Stimulated activated CD4-positive, alpha-beta T cell treated with anti-CD3 and anti-CD28 coated beads, Interleukin-15, amount 100 ng/mL, for 48 hours (primary cell): ENCODE measurements around the gene BHLHE41.

ENCODE experiments used
- DNase-seq, 2 donors: peaks; one replicate each; pipeline ENCODE4 v3.0.0-alpha.2; 2020; ENCODE audit warnings: low read depth in 2 of 2

The BHLHE41 gene

DNA sequence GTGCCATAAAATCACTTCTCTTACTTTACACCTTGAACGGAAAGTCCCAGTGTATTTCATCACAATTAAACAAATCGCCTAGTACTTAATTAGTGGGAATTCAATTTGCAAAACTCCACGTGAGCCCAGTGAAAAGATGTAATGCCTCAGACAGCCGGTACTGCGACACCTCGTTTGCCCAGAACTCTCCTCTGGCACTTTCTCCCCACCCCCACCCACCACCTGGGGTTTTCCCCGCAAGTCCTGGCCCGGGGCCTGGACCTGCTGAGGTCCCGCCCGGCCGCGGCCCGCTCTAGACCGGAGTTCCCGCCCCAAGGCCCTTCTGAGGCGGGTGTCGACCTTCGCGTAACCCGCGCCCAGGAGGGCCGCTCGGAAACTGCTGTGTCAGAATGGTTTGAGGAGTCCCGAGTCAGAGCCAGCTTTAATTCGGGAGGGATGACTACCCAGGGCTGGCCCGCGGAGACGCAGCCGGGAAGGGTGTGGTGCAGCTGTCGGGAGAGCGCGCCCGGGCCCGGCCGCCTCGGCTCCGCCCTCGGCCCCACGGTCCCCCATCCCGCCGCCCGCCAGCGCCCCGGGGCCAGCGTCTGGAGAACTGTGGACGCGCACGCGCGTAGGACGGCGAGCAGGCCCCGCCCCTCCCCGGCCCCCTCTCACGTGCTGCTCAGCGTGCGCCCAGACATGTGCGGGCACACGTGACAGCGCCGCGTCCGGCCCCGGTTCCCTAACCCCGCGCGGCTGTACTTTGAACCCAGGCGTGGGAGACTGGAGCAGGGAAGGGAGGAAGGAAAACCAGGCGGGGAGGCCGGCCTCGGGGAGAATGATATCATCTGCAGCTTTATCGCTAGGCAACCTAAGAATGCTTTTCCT, 10.8 kb downstream of the BHLHE41 start:
- DNase-seq = peak; percentile 59 to 72

- no peak for DNase-seq
These were observed 11.6 kb downstream of the BHLHE41 start for GRCh38 chr12:26113181-26113654.

DNA sequence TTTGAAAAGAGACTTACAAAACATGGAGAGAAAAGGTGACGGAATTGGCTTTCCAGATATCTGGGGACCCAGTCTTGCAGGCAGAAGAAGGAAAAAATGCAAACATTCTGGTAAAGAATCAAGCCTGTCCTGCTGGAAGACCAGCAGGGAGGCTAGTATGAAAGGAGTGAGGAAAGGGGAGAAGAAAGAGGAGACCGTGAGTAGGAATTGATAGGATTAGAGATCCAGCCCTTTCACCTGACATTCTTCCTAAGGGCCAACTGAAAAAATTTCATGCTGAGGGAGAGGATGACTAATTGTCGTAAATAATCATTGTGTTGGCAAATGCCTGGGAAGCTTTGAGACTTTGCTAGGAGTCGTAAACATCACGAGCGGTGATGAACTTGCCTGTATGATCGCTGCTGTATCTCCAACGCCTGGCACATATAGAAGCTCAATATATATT, 12.1 kb downstream of the BHLHE41 start:
- no peak for DNase-seq

DNA sequence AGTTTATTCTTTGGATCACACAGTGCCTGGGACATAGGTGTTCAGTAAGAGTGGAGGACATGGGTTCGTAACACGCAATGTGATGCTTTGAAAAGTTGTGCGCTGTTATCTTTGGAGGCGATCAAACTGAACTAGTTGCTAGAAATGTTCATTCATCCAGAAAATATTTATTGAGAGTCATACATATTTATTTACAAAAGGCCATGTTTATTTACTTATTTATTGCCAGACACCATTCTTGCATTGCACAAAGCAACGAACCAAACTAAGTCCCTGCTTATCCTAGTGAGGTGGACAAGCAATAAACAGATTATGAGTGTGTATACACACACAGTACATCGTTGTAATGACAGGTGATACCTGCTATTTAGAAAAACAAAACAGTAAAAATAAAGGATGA, 12.6 kb downstream of the BHLHE41 start:
- no peak for DNase-seq

GRCh38 chr12:26109343-26109881, 15.4 kb downstream of the BHLHE41 start:
- DNase-seq = no peak

- DNase-seq = no peak
These were observed 15.9 kb downstream of the BHLHE41 start for GRCh38 chr12:26108915-26109314.

DNA sequence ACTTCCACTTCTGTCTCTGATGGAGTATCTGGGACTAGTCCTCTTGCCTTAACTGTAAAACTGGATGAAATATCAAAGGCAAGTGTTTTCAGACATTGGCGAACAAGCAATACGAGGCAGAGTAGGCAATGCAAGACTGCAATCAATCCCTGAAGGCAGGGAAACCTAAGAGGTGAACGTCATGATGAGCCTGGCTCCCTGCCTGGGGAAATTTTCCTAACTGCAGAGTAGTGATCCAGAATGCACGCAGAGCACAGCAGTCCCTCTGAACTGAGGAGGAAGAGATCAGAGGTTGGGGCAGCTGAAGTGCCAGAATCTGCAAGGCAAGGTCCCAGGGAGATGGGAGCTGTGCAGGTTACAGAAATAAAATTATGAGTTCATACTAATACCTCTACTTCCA, 18.5 kb downstream of the BHLHE41 start:
- no peak for DNase-seq

DNA sequence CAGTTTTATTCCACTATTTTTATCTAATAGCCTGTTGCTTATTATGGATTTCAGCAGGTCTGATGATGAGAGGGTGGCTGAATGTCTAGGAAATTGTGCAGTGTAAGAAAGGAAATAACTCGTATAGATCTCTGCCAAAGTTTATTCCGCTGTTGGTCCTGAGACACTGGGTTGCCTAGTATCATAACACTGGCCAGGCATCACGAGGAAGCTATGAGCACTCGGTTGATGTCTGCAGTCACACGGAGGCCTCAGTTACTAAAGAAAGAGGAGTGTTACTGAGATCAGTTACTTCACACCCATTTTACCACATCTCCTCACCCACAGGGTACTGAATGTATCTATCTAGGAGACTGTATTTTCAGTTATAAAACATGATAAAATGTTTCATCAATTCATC, 21.9 kb downstream of the BHLHE41 start:
- DNase-seq = no peak

DNA sequence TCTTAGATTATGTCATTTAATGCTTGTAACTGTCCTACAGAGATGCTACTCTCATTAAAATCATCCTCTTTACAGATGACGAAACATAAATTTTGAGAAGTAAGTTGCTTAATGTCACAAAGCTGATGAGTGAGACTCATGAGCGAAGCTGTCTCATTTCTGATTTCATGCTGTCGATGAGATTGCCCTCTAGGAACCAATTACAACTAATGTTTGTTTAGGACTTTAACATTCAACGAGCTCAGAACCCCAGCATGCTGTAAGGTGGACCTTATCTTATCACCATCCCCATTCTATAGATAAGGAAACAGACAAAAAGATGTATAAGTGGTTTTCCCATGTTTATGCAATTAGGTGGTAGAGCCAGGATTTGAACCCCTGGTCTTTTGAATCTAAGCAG, 23.1 kb downstream of the BHLHE41 start:
- no peak for DNase-seq

DNA sequence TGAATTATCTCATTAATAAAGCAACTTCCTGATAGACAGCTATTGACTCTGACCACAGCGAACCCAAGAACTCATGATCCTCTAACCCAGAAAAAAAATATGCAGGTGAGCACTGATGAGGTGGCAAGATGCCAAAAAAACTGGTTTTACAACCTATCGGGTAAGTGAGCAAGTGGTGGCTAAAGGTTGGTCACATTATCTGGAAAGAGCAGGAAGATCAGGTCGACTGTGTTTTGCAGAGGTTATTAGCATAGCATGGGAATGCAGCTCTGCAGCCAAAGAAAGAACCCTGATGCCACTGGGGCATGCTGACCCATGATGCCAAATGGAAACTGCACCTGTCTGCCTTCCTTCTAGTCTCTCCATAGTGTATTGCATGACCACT, 23.5 kb downstream of the BHLHE41 start:
- no peak for DNase-seq

- no peak for DNase-seq
These were observed 24.0 kb downstream of the BHLHE41 start for GRCh38 chr12:26100666-26101349.

DNA sequence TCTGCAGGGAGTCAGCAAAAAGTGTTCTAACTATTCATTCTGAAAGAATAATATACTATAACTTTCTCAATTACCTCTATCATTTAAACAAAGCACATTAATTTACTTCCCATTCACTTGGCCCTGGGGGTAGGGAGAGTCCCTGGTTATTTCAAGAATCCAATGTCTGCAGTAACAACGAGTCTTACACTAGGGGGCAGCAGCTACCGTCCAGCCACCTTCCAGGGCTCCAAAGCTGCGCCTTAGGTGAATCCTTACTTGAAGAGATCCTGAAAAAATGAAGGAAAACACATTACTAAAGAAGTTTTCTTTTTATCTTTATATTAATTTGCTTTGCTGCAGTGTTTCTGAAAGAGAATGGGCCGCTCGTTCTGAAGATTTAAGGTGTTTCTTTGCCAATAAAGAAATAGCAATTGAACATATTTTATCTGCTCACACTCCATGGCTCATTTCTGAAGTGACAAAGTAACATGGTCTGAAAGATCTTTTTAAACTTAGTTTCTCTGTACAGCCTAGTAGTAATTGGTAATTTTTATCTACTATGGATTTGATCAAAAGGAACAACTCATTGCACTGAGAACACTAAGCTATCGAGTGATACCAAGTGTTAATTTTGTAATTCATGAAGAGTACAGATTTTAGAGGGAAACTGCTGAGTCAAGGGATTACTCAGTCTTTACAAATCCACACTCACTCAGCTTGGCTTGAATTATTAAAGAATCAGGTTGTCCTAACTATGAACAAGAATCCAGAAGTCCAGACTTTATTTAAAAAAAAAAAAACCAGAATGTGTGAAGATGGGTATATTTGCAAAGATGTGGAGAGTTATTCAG, 27.6 kb downstream of the BHLHE41 start:
- DNase-seq = peak; percentile 18 to 30

- no peak for DNase-seq
These were observed 28.8 kb downstream of the BHLHE41 start for GRCh38 chr12:26096036-26096435.

DNA sequence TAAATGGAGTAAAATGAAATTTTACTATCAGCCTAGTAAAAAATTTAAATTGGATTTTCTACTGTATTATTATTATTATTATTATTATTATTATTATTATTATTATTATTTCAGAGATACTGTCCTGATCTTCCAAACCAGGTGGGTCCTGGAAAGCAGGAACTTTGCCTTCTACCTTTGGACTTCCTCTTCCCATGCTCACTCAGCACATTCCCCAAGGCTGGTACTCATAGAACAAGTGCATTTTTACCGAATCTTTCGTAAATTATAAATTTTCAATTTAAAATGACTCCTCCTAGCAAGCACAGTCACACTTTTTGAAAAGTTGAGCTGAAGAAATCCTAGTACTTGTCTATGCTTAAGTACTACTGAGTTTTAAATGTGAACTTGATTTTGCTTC, 29.7 kb downstream of the BHLHE41 start:
- no peak for DNase-seq

DNA sequence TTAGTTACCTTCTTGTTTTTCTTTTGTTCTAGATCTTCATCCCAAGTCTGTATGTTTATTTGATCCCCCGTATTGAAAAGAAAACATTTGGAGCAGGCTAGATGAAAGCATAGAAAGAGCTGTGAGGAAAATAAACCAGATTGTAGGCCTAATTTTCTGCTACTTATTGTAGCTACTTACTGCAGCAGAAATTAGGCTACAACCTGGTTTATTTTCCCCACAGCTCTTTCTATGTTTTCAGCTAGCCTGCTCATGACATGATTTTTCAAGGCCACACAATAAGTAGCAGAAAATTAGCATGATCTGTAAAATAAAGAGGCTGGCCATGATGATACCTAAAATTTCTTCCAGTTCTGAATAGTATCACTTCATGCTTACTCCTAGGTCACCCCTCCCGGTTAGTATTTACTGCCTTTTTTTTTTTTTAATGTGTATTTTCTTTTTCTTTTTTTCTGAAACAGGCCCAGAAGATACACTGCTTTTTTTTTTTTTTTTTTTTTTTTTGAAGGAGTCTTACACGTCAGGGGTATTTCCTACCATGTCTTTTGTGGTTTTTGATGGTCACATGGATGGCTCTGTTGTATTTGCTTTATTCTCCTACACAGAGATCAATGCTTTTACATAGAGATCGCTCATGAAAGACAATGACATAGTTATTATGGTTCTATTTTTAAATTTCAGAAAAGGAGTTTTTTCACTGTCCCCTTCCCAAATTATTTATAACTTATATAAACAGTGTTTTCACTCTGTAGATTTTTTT, 32.3 kb downstream of the BHLHE41 start:
- no peak for DNase-seq

DNA sequence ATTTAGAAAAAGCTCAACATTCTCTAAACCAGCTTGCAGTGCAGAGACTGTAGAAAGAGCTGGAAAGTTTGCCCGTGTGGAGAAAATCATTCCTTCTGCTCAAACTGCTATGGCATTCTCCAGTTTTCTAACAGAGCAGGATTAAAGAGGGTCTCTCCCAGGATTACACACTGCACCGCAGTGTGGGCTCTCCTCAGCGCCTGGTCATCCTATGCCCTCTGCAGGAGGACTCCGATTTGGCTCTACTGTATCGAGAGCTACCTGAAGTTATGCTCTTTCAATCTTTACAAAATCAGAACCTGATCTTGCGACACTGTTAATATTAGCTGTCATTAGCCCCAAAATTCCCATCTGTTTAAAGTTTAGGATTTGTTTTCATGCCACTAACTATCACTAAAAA, 33.0 kb downstream of the BHLHE41 start:
- DNase-seq = no peak

DNA sequence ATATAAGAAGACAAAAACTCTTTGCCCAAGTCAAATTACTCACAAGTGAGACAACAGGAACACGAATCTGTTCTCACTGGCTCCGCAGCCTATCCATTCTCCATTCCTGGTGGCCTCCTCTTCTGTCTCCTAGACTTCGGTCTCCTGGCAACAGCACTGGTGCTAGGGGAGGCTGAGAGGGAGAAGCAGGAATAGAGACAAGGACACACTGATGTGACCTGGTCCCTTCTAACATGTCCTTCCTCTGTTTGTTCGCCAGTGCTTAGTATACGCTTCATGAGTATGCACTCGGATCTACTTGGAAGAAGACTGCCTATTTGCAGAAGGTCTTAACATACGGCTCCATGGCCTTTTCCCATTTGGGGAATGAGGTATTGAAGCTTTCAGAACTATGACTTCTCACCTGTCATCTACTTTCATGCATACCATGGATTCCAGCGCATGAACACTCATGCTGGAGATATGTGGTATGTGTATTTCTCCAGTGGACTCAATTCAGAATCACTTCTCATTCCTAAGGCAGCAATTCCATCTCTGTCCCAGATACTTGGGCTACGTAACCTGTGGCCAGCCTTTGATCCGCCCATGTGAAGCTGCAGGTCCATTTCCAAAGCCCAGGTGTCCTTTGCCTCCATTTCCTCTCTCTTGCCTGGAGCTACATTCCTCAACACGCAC, 33.9 kb downstream of the BHLHE41 start:
- DNase-seq = no peak

DNA sequence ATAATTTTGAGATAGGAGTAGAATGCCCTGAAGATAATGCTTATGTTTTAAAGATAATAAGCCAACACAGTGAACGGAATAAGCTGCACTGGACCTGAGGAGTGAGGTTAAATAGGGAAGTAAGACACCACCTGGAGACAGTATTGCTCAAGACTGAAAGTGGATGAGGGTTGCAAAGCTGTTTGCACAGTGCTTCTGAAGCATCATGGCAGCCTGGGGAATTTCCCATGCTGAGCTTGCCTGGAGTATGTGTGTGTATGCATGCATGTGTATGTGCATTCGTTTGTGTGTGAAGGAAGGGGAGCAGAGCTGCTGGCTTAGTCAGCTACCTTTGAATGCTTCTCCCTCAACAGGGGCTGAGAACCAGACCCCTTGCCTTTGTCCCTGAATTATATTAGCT, 35.8 kb downstream of the BHLHE41 start:
- DNase-seq = no peak

DNA sequence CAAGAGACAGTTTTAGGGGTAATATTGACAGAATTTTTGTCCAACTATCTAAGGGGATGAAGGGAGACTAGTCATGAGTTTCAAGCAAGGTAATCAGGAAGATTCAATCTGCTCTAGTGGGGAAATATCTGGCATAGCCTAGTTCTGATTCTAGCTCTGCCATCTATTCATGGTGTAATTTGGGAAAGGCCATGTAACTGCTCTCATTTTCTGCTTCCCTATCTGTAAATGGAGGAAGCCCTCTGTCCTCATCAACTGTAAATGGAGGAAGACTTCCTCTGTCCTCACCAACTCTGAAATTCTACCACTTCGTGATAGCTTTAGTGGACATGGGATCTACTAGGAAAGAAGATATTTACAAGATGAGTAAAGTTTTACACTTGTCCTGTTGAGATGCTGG, 37.9 kb downstream of the BHLHE41 start:
- DNase-seq = no peak

GRCh38 chr12:26080911-26081310, 43.9 kb downstream of the BHLHE41 start:
- no peak for DNase-seq
